HG02884 (cell line): ENCODE results near the gene DNAJC17.

Experiments
- ATAC-seq: cut with Tn5 transposase; IDR thresholded peaks from one replicate; pipeline ENCODE4 v1.9.1; 2021; ENCODE audit warnings: mild to moderate bottlenecking, moderate library complexity; ENCODE audit not compliant: unreplicated experiment

The DNAJC17 gene

GRCh38 chr15:40746916-40747418 lies 60.3 kb downstream of the DNAJC17 start:
- no peak for ATAC-seq

GRCh38 chr15:40744815-40745152 lies 62.5 kb downstream of the DNAJC17 start:
- ATAC-seq, result no peak

- ATAC-seq, result no peak
Observed at GRCh38 chr15:40743921-40744814, 63.1 kb downstream of the DNAJC17 start.

DNA sequence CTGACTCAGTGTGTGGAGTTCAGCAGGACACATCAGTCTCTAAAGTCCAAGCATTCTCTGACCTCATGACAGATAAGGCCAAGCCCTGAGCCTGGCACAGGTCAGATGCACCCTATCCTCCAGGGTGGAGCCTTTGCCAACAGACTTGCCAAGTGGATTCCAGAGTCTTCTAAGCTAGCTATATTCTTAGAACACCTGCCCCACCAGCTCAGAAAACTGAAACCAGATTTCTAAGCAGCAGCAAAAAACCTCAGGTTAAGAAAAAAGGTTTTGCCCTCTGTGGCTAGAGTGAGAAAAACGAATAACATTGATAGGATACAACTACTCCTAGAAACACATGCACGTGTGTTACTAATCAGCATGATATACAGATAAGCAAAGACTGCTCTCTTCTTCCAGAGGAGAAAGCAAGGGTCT lies 63.8 kb downstream of the DNAJC17 start:
- no peak for ATAC-seq

DNA sequence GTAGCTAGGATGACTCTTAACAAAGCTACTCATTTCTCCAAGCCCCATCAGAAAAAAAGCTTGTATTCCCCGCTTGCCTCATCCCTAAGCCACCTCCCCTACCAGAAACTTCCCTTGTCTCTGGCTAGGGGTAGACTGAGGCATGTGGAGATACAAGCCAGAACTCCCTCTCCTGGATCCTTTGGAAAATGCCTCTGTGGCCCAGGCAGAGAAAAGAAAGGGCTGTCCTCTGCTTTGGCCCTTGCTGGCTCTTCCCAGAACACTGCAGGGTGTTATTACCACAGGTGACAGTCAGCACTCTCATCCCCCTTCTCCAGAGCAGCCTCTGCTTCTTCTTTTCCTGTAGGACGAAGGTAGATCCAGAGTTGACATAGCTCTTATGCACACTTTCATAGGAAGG lies 67.4 kb downstream of the DNAJC17 start:
- ATAC-seq, result no peak

- ATAC-seq, result no peak
Observed at GRCh38 chr15:40739047-40739446, 68.2 kb downstream of the DNAJC17 start.

DNA sequence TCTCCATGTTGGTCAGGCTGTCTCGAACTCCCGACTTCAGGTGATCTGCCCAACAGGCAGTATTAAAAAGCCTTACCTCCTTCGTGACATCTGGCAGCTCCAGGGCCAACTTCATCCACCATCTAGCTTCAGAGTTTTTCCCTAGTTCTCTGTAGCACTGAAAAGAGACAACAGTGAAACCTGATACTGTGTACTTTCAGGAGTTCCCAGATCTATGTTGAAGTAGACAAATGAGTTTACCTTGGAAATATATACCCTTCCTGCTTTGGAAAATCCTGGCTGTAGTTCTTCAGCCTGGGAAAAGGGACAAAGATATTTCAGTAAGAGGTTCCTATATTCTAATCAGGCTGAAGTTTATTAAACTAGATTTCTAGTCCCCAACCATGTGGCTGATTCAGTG lies 70.2 kb downstream of the DNAJC17 start:
- no peak for ATAC-seq

DNA sequence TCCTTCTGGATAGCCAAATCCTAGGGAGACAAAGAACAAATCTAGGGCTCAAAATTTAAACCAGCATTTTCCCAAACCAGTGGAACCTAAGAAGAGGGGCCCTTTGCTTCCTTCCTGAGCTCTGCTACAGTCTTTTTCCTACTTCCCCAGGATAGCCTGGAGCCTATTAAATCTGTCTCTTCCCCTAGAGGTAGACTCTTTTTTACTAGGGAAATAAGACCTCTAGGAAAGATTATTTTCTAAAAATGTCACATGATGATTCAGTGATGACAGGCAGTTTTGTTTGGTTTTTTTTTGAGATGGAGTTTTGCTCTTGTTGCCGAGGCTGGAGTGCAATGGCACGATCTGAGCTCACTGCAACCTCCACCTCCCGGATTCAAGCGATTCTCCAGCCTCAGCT lies 70.7 kb downstream of the DNAJC17 start:
- no peak for ATAC-seq

GRCh38 chr15:40731034-40731433 lies 76.2 kb downstream of the DNAJC17 start:
- ATAC-seq, result no peak

DNA sequence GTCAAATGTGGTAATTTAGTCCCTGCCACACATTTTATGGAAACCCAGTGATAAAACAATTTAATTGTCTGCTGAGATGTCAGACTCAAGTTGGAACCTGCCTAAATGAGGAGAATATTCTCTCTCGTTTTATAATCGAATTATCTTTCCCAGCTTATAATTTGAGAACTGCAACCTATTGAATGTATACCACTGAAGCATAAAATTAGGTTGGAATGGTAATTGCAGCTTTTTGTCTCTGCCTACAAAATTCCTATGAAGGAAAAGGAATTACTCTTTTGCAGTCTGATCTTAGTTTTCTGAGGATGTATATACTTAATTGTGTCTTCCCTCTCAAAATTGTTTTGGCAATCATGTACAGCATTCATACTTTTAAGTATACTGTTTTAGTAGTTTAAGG lies 83.4 kb downstream of the DNAJC17 start:
- no peak for ATAC-seq

DNA sequence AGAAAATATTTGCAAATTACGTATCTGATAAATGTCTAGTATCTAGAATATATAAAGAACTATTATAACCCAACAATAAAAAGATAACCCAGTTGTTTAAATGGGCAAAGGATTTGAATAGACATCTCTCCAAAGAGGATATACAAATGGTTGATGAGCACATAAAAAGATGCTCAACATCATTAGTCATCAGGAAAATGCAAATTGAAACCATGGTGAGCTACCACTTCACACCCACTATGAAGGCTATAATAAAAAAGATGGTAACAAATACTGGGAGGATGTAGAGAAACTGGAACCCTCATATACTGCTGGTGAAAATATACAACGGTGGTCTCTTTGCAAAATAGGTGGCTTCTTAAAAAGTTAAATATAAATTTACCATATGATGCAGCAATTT lies 84.3 kb downstream of the DNAJC17 start:
- no peak for ATAC-seq

DNA sequence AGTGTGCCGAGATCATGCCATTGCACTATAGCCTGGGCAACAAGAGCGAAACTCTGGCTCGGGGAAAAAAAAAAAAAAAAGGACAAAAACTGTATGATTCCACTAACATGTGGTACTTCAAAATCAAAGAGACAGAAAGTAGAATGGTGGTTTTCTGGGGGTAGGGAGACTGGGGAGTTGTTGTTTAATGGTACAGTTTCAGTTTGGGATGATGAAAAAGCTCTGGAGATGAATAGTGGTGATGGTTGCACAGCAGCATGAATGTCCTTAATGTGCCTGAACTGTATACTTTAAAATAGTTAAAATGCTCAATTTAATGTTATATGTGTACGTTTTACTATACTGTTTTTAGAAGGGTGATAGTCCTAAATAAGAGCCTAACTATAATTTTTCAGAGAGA lies 84.9 kb downstream of the DNAJC17 start:
- no peak for ATAC-seq

DNA sequence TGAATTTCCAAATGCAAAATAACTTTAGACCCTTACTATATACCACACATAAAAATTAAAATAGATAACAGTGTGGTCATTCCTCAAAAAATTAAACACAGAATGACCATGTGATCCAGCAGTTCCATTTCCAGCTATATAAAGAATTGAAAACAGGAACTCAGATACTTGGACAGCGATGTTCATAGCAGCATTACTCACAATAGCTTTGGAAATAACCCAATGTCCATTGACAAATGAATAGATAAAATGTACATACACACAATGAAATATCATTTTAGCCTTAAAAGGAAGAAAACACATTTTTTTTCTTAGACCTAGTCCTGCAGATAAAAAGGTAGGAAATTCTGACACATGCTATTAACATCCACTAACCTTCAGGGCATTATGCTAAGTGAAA lies 85.6 kb downstream of the DNAJC17 start:
- ATAC-seq, result no peak

DNA sequence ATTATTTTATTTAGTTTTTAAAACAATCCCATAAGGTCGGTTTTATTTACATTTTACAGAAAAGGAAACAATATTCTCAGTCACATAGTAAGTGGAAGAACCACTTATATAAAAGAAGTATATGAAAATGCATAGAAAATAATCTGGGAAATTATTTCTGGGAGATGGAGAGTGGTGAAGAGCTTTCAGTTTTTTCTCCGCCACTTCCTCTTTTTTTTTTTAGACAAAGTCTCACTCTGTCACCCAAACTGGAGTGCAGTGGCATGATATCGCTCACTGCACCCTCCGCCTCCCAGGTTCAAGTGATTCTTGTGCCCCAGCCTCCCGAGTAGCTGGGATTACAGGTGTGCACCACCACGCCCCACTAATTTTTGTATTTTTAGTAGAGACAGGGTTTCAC lies 91.1 kb downstream of the DNAJC17 start:
- no peak for ATAC-seq
